Fibroblast of skin of left biceps (primary cell): ENCODE results near the gene MAP7D3.
A peak's percentile ranks its signal among the peaks of the same experiment; 100 is the strongest.

Source experiments
- DNase-seq, 2 experiments: peaks; one replicate each; pipeline ENCODE4 v3.0.0-alpha.2; 2013; ENCODE audit warnings: low read depth in 2 of 2

MAP7D3 gene

GRCh38 chrX:136206916-136207315 lies 44.3 kb downstream of the MAP7D3 start:
- DNase-seq: no peak

DNA sequence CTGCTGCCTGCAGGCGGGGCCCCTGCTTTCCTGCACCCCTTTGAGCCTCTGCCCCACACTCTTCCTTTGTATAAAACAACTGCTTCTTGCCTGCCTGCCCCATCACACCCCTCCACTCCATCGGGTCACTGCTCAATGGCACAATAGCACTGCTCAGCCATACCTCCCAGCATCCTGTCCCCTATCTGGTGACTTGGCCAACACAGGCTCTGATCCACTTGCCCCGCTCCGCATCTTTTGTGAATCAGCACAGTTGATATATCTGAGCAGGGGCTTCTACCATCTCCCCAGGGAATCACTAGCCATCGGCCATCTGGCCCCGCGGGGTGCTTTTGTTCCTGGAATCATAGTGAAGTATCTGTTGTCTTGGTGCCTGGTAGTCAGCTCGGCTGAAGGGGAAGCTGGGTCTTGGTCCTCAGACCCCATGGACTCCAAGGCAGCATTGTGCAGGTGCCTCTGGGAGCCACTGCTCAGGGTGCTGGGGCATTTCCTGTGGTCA lies 45.3 kb downstream of the MAP7D3 start:
- DNase-seq: no peak

DNA sequence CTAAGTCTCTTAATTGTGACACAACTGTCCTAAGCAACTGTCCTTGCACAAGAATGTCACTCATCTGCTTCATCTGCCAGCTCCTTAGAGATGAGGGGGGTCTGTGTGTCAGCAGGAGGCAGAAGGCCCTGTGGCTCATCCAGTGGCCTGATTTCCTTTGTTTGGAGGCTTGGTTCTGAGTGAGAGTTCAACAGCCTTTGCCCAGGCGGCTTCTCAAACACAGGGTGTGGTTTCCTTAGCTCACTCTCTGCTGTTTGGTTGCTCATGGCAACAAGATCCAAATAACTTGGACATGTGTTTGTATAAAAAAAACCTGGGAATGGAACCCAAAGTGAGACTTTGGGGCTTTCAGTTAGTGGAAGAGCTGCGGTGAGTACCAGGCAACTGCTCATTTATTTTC lies 46.6 kb downstream of the MAP7D3 start:
- no peak for DNase-seq

- no peak for DNase-seq
Observed at GRCh38 chrX:136203951-136204350, 47.2 kb downstream of the MAP7D3 start.

DNA sequence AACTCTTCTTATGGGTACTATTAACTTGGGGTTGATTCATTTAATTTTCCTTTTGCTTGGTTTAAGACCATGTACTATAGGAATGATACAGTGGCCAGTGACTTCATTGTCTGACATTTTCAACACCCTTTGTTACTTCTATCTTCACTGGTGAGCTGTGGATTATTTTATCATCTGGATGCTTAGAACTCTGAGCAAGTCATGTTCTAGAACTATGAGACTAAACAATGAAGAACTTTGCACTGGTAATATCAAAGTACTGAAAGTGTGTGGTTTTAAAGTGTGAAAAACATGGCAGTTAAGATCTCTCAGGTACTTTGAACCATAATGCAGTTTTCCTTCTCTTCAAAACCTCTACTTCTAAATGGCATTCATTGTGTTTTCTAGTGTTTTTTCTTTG lies 47.8 kb downstream of the MAP7D3 start:
- DNase-seq: no peak

GRCh38 chrX:136202889-136203288 lies 48.3 kb downstream of the MAP7D3 start:
- peak in 1 of 2 experiments; percentile 46 for DNase-seq

- DNase-seq: no peak
Observed at GRCh38 chrX:136201601-136202000, 49.6 kb downstream of the MAP7D3 start.

GRCh38 chrX:136200466-136200865 lies 50.7 kb downstream of the MAP7D3 start:
- no peak for DNase-seq

DNA sequence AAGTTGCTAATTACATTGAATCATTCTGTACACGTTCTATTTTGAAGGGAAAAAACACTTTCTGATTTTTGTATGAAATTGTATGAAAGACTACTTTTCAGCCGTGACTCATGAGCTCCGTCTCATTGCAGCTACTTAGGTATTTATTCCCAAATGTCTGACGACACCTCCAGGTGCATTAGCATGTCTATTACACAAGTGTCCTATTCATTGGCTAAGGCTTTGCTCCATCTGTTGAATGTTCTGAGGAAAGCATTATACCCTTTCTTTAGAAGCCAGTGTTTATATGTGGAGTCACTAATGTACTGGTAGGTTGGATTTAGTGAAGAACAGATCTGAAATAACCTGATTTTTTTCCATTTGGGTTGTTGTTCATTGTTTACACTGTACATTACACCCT lies 51.8 kb downstream of the MAP7D3 start:
- no peak for DNase-seq

- DNase-seq: no peak
Observed at GRCh38 chrX:136198678-136199243, 52.4 kb downstream of the MAP7D3 start.

DNA sequence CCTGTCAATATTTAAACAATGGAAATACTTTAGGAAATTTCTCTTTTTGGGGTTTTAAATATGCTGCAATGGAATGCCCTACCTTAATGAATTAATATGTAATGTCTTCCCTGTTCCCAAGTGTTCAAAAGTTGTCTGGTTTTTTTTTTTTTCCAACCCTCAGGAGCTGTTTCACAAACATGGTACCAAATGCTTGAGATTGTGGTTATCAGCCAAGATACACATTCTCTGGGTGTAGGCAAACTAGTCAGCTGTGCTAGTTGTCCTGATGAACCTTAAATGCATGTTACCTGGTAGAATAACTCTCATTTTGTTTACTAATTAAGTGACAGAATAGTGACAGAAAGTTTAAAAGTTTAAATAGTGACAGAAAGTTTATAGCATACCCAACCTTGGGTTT lies 53.2 kb downstream of the MAP7D3 start:
- DNase-seq: no peak

DNA sequence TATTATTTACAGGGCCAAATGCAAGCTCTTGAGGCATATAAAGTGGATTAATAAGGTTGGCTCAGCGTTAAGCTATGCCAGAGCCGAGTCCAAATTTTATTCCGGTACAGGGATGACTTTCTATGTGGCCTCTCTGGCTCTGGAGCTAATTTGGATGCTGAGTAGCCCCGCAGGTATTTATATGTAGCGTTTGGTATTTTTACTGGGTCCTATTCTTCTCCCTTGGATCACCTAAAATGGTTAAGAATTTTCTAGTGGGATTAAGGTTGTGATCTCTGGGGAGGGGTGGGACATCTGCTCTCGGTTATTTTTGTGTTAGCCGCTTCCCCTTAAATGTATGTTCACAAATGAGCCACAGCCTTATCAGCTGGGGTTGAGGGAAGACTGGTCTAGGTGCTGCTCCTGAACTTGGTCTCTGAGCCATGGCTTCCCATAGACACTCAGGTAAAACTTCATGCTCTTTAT lies 54.5 kb downstream of the MAP7D3 start:
- DNase-seq: no peak

GRCh38 chrX:136195247-136195646 lies 56.0 kb downstream of the MAP7D3 start:
- no peak for DNase-seq

- no peak for DNase-seq
Observed at GRCh38 chrX:136194536-136194935, 56.7 kb downstream of the MAP7D3 start.

- DNase-seq: no peak
Observed at GRCh38 chrX:136193771-136194170, 57.4 kb downstream of the MAP7D3 start.

DNA sequence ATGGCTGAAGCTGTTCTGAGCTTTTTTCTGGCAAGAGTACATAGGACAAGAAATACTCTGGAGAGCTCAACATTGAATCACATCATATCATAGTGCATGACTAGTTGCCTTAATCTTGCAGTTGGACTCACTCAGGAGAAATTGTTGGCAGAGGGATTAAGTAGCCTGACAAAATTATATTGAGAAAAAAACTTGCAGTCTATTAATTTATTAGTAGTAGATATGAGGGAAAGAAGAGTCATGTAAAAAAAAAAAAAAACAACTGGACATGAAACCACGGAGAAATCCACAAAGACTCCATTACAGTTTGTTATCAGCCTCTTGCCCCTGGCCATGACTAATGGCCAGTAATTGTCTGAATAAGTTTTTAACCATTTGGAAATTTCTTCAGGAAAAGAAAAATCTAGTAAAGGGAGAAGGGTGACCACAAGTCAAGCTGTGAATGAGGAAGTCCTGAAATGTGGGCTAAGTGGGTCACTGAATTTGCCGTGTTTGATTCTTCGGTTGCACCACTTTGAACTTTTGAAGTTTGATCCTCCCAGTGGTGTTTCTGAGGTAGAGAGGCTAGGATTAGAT lies 58.3 kb downstream of the MAP7D3 start:
- DNase-seq: no peak

DNA sequence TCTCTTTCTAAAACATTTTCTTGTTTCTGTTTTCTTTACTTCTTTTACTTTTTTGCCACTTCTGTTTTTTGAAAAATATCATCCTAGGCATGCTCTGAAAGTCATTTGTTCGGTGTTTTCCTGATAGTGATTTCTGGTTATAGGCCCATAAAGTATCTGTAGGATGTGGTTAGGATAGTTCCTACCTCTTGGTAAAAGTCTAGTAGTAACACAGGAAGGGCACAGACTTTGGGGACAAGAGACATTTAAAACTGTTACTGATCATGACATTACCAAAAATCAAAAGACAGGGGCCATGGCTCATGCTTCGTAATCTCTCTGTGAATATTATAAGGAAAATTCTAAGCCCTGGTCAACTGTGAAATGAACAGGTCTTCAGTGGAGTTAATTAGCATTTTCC lies 59.1 kb downstream of the MAP7D3 start:
- DNase-seq: no peak

DNA sequence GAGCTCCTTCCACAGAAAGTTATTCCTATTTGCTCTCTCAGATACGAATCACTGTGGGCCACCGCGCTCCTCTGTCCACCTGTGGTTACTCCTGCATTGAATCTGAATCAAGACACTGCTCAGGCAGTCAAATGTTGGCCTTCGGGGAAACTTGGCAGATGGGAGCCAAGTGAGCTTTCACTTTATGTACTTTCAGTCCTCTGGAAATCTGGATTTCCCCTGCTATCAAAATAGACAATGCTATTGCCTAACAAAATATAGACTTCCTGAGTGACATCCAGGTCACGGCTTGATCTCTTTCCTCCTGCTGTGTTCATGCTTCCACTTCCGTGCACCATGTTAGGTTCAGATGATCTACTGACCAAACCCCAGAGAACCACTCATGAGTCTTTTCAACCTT lies 60.0 kb downstream of the MAP7D3 start:
- DNase-seq: no peak

GRCh38 chrX:136190038-136190713 lies 61.0 kb downstream of the MAP7D3 start:
- DNase-seq: no peak

DNA sequence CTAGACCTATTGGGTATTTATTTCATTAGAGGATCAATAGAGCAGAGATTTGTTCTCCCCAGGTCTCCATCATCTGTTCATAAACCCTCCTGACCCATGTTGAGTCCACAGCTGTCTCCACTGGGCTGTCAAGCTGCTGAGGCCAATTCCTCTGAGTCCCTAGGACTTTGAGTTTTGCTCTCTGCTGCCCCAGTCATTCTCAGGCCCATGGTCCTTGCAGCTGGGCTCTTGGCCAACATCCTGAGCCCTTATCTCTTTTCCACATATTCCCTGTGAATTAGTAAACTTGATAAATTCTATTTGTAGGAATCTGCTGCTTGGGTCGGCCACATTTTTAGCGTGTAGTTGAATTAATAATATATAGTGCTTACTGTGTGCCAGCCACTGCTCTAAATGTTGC lies 62.0 kb downstream of the MAP7D3 start:
- no peak for DNase-seq

DNA sequence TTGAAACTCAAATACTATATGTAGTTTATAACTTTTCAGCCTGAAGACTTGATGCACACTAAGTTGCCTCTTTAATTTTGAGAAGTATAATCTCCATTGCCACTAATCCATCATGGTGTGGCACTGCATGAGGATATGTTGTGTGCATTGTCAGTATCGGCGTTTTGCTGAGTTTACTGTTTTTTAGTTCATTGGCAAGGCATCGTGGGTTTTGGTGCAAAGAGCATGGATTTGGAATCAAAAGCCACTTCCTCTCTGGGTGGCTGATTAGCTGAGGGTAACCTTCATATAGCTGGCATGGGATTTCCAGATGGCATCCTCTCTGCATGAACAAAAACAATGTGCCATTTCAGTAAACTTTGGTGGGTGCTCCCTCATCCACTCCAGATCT lies 65.2 kb downstream of the MAP7D3 start:
- DNase-seq: no peak

- DNase-seq: no peak
Observed at GRCh38 chrX:136185401-136186022, 65.7 kb downstream of the MAP7D3 start.

DNA sequence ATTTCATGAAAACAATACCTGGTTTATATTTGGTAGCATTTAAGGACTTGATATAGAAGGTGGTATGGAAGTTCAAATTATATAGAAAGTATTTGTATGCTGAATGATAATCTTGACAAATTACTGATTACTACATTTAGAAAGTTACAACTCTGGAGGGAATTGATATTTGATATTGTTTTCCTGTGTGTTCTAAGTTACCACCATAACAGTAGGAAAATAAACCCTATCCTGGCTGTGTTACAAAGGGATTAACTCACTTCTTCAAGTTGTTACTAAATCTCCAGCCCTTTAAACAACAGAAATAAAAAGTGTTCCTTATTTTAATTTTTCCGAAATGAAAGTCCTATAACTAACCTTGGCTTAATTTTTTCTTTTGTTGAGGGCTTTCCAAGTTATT lies 67.3 kb downstream of the MAP7D3 start:
- no peak for DNase-seq
